Measurements from ENCODE around the gene CNOT10.

- TF ChIP-seq LEF1 (IDR thresholded peaks at IDR 0.05; ENCODE audit: borderline replicate concordance) (no peak), SUZ12 (IDR thresholded peaks at IDR 0.05) (no peak), FOXK2 (IDR thresholded peaks at IDR 0.05) (no peak), BHLHE40 (IDR thresholded peaks at IDR 0.05; ENCODE audit: borderline replicate concordance) (no peak), FOXA1 (IDR thresholded peaks at IDR 0.05) (no peak), L3MBTL2 (conservative IDR thresholded peaks at IDR 0.05) (no peak)
- TF ChIP-seq, protein P1, sequence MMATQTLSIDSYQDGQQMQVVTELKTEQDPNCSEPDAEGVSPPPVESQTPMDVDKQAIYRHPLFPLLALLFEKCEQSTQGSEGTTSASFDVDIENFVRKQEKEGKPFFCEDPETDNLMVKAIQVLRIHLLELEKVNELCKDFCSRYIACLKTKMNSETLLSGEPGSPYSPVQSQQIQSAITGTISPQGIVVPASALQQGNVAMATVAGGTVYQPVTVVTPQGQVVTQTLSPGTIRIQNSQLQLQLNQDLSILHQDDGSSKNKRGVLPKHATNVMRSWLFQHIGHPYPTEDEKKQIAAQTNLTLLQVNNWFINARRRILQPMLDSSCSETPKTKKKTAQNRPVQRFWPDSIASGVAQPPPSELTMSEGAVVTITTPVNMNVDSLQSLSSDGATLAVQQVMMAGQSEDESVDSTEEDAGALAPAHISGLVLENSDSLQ (IDR thresholded peaks at IDR 0.05), result no peak
Measured at GRCh38 chr3:32818229-32818969, 133.4 kb downstream of the CNOT10 start.
